ENCODE results near the gene TMEM221.

Gene TMEM221

GRCh38 chr19:17455308-17456123 lies 7.0 kb upstream of the TMEM221 start:
- DNase-seq (ENCODE audit: low spot score): no peak
- in situ Hi-C loops (cut with MboI; ENCODE audit: low pct_unique_long_range_greater_than_20kb, low sequenced_read_pairs, unreplicated experiment): no loop called here

GRCh38 chr19:17454576-17455071 lies 6.2 kb upstream of the TMEM221 start:
- in situ Hi-C loops (cut with MboI; ENCODE audit: low pct_unique_long_range_greater_than_20kb, low sequenced_read_pairs, unreplicated experiment): no loop called here
- DNase-seq (ENCODE audit: low spot score): peak; percentile 32

More at GRCh38 chr19:17455308-17456123, 7.0 kb upstream of the TMEM221 start:
- TF ChIP-seq CTCF (IDR thresholded peaks at IDR 0.05; ENCODE audit: extremely low read depth, insufficient read depth, missing control alignments): no peak

GRCh38 chr19:17451820-17452219 lies 3.4 kb upstream of the TMEM221 start:
- DNase-seq (ENCODE audit: low spot score): no peak
- in situ Hi-C loops (cut with MboI; ENCODE audit: low pct_unique_long_range_greater_than_20kb, low sequenced_read_pairs, unreplicated experiment): no loop called here
- TF ChIP-seq CTCF (IDR thresholded peaks at IDR 0.05; ENCODE audit: extremely low read depth, insufficient read depth, missing control alignments): no peak

More at GRCh38 chr19:17454576-17455071, 6.2 kb upstream of the TMEM221 start:
- no peak for TF ChIP-seq CTCF (IDR thresholded peaks at IDR 0.05; ENCODE audit: extremely low read depth, insufficient read depth, missing control alignments)

GRCh38 chr19:17450264-17451075 lies 2.0 kb upstream of the TMEM221 start:
- in situ Hi-C loops (cut with MboI; ENCODE audit: low pct_unique_long_range_greater_than_20kb, low sequenced_read_pairs, unreplicated experiment): no loop called here
- peak; percentile 54 for DNase-seq (ENCODE audit: low spot score)
- TF ChIP-seq CTCF (IDR thresholded peaks at IDR 0.05; ENCODE audit: extremely low read depth, insufficient read depth, missing control alignments): no peak

- in situ Hi-C loops (cut with MboI; ENCODE audit: low pct_unique_long_range_greater_than_20kb, low sequenced_read_pairs, unreplicated experiment): no loop called here
- no peak for TF ChIP-seq CTCF (IDR thresholded peaks at IDR 0.05; ENCODE audit: extremely low read depth, insufficient read depth, missing control alignments)
- DNase-seq (ENCODE audit: low spot score): no peak
Observed at GRCh38 chr19:17447704-17448130, 751 bp downstream of the TMEM221 start.

- DNase-seq (ENCODE audit: low spot score): no peak
- in situ Hi-C loops (cut with MboI; ENCODE audit: low pct_unique_long_range_greater_than_20kb, low sequenced_read_pairs, unreplicated experiment): no loop called here
- TF ChIP-seq CTCF (IDR thresholded peaks at IDR 0.05; ENCODE audit: extremely low read depth, insufficient read depth, missing control alignments): no peak
Observed at GRCh38 chr19:17445526-17446165, 2.8 kb downstream of the TMEM221 start.

Data from GM13977 (cell line).